Activated CD8-positive, alpha-beta memory T cell treated with anti-CD3 and anti-CD28 coated beads for 36 hours (primary cell): ENCODE measurements around the gene PIK3R5. TPM values are rescaled to one million over a fixed set of nuclear protein-coding genes. Genes with fewer than 3 reads are reported as not detected.

Experiments
- CTCF ChIA-PET: fragments of 350-600 bp; sonication (Branson Sonifier 250); formaldehyde crosslinking; loops from one replicate; lab custom pipeline; 2021; ENCODE audit warnings: antibody characterized with exemption; lab: Charles Lee
- POLR2A ChIA-PET: fragments of 350-600 bp; sonication (Branson Sonifier 250); formaldehyde crosslinking; loops from one replicate; lab custom pipeline; 2021; ENCODE audit warnings: antibody characterized with exemption; lab: Charles Lee
- total RNA-seq, 2 experiments: library from RNA; stranded (reverse); gene quantifications; one replicate each; pipeline ENCODE4 v1.2.3, GENCODE V29; 2021

The PIK3R5 gene
- total RNA-seq, 2 experiments from 2014 or later: 23.2 to 24.6 TPM

DNA sequence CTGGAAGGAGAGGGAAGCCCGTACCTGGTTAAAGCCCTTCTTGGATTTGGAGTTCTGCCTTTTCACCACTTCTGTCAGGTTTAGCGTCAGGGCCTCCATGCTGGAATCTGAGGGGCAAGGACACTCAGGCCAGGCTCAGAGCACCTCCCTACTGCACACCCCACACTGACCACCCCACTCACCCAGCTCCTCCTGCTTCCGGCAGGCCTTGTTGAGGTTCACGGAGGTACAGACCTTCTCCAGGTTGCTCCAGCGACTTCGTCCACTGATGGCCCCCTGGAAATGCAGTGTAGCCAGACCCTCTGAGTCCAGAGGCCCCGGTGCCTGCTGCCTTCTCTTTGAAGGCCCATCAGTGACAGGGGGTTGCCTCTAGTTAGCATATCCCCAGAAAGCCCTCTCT lies 83.9 kb downstream of the PIK3R5 start:
- ChIA-PET CTCF (interaction anchor here (1.5 kb wide), 1 partner anchor 14 kb away, joined by 4 read pairs; the partner anchor contains the start of gene PIK3R6), POLR2A (no interaction called here)

DNA sequence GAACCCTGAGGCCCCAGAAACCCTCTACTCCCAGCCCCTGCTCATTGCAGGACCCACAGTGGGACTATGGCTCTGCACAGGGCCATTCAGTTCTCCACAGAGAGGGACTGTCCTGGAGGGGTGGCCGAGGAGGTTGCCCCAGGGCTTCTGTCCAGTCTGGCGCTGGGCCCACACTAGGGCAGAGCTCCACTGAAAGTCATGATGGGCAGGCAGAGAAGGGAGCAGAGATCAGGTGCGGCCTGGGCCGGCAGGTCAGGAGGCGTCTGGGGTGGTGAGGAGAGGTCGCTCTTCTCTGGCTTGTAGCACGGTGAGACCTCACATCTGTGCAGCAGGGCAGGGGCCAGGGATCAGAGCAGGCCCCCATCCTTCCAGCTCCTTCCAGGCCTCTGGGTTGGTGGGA lies 85.0 kb downstream of the PIK3R5 start:
- ChIA-PET CTCF (no interaction called here), POLR2A (no interaction called here)

DNA sequence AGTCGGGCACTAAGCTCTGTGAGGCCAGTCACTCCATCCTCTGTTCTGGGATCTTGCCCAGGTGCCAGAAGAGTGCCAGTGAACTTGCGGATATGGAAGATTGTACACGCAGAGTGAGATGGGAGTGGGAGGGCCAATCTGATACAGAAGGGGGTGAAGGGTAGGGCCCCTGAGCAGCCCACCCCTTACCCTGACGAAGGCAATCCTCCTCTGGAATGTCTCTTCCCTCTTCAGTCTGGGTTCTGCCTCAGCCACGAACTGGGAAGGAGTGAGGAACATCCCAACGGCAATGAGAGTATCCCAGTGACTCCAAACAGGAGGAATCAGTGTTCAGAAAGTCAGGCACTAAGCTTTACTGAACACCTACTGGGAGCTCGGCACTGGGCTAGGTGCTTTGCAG lies 86.1 kb downstream of the PIK3R5 start:
- POLR2A ChIA-PET: no interaction called here
- CTCF ChIA-PET: no interaction called here

DNA sequence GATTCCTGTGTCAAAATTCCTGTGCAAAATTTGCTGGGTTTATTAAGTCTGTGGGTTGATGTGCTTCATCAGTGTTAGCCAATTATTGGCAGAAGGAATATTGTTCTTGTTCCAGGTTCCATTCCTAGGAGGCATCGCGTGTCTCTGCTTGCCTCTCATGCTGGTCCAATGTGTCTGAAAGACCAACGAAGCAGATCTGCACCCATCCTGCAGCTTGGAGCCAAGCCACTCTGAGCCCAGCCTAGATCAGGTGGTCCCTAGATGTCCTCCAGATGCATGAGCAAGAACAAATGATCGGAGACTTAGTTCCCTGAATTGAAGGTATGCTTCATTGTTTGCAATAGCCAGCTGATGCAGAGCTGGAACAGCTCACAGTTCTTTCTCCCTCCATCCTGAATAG lies 87.5 kb downstream of the PIK3R5 start:
- ChIA-PET CTCF (no interaction called here), POLR2A (interaction anchor here (0.6 kb wide), 1 partner anchor 57 kb away, joined by 3 read pairs; no protein-coding TSS in a partner anchor)

DNA sequence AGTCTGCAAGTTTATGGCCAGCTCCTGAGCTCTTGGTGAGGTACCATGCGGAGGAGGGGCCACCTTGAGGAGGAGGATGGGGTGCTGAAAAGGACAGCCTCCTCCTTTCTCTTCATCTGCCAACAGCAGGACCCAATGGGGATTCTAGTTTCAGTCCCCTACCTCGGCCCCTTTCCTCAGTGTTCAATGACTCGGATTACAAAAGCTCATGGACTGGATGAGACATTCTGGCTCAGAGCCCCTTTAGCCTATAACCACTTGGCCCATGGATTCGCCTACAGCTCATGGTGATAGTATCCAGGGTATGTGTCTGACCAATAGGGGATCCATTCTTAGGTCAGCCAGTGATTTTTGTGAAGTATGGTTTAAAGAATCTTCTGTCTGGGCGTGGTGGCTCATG lies 89.5 kb downstream of the PIK3R5 start:
- POLR2A ChIA-PET: no interaction called here
- CTCF ChIA-PET: interaction anchor here (1.2 kb wide), 1 partner anchor 19 kb away, joined by 5 read pairs; no protein-coding TSS in a partner anchor

DNA sequence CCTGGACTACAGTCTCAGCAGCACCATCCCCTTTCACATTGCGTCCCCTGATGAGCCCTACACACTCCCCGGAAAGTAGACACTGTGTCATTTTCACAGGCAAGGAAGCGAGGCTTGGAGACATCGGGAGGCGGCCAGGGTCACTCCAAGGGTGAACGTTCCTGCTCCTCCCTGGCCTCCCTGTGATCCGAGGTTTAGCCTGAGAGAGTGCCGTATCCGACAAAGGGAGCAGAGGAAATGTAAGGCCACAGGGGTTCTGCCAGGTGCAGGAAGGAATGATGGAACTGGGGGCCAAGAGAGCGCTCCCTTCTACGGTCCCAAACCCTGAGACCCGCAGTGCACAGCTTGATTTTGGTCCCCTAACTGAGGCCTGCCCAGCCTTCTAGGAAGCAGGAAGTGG lies 90.1 kb downstream of the PIK3R5 start:
- ChIA-PET CTCF (interaction anchor here (1.2 kb wide), 1 partner anchor 20 kb away, joined by 5 read pairs; no protein-coding TSS in a partner anchor), POLR2A (no interaction called here)

DNA sequence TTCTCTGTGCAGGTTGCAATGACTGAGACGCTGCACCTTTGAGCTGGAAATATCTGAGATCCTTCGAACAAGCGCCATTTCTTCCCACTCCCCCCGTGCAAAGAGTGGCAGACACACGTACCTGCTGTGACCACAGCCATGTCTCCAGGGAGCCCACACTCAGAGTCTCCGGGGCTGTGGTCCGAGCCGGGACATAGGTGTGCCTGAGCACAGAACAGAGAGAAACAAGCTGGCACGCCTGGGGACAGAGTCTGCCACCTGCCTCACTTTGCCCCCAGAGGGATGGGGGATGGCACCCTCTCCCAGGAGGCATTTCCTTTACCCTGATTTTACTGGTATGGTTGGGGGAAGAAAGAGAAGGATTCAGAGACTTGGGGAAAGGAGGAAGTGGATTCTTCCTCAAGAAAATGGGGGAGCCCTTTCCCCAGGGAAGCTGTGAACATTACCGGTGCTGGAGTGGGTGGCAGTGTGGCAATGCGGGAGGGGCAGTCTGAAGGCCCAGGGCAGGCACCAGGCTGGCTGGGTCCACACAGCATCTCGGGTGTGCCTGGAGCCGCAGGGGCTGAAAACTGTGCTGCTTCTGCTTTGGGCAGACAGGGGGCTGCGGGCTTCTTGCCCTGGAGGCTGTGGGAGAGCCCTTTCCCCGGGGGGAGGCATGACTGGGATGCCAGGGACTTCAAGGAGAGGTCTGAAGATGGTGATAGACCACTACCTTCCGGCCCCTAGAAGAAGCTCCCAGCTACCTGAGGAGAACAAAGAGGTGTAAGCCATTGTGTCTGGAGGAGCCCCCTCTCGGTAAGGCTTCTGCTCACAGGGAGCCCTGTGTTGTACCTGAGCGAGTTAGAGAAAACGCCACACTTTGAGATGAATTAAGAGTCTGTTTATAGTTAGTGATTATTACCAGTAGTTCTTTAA lies 91.4 kb downstream of the PIK3R5 start:
- POLR2A ChIA-PET: no interaction called here
- CTCF ChIA-PET: interaction anchor here (0.9 kb wide), 1 partner anchor 16 kb away, joined by 3 read pairs; no protein-coding TSS in a partner anchor

DNA sequence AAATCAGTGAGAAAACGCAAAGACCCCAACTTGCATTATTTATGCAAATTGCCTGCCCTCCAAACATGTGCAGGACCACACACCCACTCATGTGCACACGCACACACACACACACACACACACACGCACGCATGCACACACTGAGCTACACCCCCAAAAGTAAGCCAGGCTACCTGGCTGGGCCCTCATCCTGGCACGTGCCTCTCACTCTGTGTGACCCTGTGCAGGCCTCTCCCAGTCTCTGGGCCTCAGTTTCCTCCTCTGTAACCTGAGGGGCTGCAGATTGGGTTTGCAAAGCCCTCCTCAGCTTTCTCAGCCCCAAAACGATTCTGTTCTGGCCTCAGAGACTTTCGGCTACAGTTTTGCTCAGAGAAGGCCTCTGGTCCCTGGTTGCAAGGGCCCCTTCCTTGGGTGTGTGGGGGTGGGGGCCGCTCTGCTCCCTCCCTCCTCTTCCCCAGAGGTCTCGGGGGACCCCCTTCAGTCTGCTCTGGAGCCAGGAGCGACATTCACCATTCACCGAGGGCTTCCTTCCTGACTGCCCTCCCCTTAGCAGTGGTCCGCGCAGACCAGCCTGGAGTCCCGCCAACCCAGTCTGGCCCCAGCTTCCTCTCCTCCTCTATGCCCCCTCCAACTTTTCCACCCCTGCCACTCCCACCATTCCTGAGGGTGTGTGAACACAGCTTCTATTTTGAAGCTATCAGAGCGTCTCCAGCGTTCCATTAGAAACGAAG lies 92.6 kb downstream of the PIK3R5 start:
- CTCF ChIA-PET: no interaction called here

DNA sequence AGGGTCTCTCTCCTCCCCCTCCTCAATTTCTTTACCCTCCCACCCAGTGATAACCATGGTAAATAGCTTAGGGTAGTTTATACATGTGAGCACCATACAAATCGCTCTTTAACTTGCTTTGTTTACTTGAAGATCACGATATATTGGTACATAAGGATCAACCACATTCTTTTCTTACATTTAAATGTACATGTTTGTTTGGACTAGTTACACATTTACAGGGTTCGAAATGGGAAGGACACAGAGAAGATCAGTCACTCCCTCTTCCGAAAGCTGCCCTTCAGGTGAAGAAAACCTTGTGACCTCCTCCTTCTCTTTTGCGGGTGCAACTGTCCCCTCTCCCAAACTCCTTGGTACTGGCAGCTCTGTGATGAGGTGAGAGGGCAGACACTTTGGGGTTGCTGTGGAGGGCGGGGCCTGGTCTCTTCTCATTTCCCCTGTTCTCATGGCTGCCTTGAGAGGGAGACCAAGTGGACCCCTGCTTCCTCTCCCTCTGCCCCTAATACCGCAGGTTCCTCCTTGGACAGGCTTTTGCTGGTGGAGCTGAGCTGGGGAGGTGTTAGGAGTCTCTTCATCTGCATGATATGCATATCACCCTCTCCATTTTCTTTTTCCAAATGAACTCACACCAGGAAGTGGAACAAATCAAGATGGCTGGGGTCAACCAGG lies 93.3 kb downstream of the PIK3R5 start:
- ChIA-PET CTCF (no interaction called here), POLR2A (no interaction called here)

More for the DNA sequence above, 92.6 kb downstream of the PIK3R5 start:
- POLR2A ChIA-PET: no interaction called here

DNA sequence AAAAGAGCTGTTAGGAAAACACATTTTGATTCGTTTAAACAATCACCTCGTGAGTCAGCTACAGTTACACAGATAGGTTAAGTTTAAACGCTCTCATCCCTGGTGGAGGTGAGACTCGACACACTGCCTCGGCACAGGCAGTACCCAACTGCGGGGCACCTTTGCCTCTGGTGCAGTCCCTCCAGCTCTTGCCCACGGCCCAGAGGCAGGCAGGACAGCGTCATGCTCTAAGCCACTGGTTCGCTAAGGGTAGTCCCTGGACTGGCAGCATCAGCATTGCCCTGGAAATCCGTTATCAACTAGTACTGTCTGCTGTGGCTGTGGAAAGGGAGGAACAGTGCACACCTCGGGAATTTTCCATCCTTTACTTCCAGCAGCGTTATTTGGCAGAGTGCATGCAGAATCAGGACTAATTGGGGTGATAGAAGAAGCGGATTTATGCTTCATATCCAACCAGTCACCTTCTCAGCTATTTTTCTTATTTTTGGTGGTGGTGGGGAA lies 94.4 kb downstream of the PIK3R5 start:
- ChIA-PET CTCF (no interaction called here), POLR2A (no interaction called here)

DNA sequence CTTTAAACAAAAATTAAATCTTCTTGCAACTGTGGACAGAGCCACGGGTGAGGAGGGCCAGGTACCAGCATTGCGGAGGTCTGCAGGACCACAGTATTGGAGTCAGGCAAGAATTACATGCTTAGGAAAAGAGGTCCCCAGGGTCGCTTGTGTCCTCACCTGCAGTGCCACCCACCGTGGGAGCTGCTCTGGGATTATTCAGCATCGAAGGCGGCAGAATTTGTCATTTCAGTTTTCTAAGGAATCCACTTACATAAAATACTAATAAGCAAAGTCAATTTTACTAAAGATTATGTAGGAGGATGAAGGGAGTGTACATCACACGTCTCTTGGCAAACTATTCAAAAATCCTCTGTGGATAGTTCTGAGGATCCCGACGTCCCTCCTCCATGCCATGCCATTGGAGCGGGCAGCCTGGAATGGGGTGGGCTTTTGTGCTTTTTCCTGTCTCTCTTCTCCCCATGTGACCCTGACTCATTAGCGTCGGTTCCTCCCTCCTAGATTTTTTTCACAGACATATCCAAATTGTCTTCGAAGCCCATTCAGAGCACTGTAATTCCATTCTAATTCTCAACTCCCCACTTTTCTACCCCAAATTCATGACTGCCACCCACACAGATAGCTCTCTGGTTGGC lies 95.0 kb downstream of the PIK3R5 start:
- ChIA-PET POLR2A (no interaction called here), CTCF (no interaction called here)

DNA sequence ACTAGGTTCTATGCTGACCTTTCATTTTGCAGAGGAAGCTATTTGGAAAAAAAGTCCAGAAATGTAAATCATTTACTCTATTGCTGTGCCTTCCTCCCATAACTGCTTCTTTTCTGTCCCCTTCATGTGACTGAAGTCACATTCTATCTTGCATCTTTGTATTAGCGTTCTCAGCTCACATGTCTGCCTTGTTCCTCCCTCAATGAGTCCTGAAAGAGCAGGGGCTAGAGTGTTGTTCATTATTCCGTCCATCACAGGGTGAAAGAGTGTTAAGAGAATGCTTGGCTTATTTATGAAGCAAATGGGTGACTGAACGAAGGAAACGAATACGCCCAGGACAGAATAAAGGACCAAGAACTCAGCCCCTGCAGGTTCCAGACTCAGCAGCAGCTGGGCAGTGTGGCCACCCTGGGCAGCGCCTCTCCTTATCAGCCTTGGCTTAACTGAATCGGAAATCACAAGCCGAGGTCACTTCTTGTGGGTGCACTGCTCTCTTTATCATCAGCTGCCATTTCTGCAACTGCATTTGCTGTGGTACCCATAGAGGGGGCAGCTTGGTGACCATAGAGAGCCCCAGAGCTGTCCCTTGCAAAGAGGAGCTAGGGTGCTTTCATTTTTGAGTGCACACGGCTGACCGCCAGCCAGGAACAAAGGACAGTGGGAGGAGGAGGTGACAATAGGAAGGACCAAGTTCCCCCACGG lies 96.2 kb downstream of the PIK3R5 start:
- ChIA-PET CTCF (interaction anchor here (0.9 to 1.1 kb wide), 2 partner anchors 33 to 129 kb away, joined by 3 read pairs; no protein-coding TSS in a partner anchor), POLR2A (interaction anchor here (0.5 kb wide), 1 partner anchor 90 kb away, joined by 5 read pairs; no protein-coding TSS in a partner anchor)

DNA sequence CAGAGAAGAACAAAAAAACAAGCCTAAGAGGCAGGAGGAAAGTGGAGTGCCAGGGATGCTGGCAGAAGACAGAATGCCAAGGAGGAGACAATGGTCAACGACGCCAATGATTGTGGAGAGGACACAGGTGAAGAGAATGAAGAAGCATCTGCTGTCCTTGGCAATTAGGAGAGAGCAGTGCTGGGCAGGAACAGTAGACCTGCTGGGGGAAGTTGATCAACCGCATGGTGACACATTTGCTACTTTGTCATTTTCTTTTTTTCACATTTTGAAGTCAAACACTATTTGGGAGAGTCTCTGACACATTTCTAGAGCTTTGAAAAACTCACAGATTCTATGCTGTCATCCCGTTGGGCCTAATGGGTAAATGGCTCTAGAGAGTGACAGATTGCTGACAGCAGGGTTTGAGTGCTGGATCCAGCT lies 97.0 kb downstream of the PIK3R5 start:
- ChIA-PET CTCF (interaction anchor here (0.9 to 1.1 kb wide), 2 partner anchors 34 to 130 kb away, joined by 3 read pairs; no protein-coding TSS in a partner anchor), POLR2A (no interaction called here)

DNA sequence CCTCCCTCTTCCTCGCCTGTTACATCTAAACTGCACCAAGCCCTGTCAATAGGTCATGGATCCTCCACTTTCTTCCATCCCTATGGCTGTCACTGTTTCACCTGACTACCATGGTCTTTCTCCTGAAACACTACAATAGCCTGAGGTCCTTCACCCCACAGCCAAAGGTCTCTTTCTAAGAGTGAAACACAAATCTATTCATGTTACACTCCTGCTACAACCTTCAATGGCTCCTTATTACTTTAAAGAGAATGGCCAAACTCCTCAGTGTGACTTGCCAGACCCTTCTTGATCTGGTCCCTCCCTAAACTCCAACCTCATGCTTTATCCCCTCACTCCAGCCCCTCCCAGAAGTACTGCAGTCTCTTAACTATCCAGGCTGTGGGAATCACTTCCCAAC lies 97.4 kb downstream of the PIK3R5 start:
- ChIA-PET CTCF (interaction anchor here (0.6 to 1.1 kb wide), 5 partner anchors 10 to 130 kb away, joined by 3 to 5 read pairs (median 4); no protein-coding TSS in a partner anchor), POLR2A (no interaction called here)

DNA sequence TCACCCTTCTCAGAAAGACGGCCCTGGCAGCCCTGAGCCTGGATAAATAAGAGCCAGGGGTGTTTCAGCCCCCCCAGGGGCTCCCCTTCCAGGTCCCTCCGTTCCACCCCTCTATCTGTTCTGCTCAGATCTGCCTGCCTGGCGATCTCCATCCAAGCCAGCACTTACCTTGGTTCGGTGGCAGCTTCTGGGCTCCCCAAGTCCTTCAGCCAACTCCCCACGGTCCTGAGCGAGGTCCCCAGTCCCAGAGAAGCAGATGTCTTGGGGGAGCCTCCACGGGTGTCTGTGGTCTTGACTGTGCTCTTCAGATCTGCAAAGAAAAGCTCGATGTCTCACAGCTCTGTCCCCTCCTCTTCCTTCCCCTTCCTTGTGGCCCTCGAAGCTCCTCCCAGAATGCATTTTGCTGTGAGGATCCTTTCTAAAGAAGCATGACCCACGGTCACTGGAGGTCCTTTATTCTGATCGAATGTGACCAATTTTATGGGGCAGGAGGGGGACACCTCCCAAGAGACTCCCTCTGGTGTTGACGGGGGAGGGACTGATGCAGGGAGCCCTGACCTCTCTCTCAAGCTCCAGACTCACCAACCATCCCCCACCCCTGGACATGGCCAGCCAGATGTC lies 98.0 kb downstream of the PIK3R5 start, which contains the start of gene PIK3R6:
Gene PIK3R6, minus strand, starts transcription at position 314 of the 621 bp plus-strand sequence. CDS start 17,880 bp downstream, outside the sequence.
- ChIA-PET POLR2A (no interaction called here), CTCF (interaction anchor here (0.6 to 1.0 kb wide), 3 partner anchors 9 to 20 kb away, joined by 4 to 5 read pairs (median 4); no protein-coding TSS in a partner anchor)

DNA sequence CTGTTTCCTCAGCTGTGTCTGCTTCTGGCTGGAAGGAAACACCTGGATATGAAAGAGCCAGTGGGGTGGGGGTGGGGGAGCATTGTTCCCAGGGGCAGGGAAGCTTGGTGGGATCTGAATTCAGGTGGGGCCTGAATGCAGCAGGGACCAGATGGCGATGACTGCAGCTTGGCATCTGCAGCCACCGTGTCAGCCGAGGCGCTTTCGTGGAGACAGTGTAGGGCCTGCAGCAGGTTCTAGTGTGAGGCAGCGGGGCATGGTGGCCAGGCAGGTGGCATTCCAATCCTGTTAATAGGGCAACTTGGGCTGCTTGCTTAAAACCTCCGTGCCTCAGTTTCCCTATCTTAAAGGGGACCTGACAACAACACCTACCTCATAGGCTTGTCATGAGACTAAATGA lies 99.7 kb downstream of the PIK3R5 start:
- ChIA-PET POLR2A (no interaction called here), CTCF (interaction anchor here (1.1 to 1.2 kb wide), 2 partner anchors 28 to 132 kb away, joined by 3 to 4 read pairs; no protein-coding TSS in a partner anchor)

DNA sequence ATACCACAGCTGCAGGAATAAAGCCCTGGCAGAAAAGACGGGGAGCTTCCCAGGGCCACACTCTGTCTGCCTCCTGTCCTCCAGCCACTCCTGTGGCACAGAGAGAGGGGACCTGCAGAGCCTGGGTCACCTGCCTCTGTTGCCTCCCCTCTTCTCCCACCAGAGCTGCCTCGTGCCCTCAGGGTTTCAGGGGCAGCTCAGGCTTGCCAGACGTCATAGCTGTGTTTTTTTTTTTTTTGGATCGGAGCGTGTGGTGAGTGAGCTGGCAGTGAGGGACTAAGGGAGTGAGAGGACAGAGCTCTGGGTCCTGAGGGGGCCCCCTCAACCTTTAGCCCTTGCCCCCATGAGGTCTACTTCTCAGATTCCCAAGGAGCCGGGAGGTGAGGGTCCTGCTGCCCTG lies 100.1 kb downstream of the PIK3R5 start:
- ChIA-PET CTCF (interaction anchor here (1.1 to 1.2 kb wide), 2 partner anchors 29 to 133 kb away, joined by 3 to 4 read pairs; no protein-coding TSS in a partner anchor), POLR2A (no interaction called here)
